ENCODE measurements around the gene AHNAK2. TPM values are rescaled to one million over a fixed set of nuclear protein-coding genes. Genes with fewer than 3 reads are reported as not detected.

AHNAK2 gene
- total and polyA plus RNA-seq, 2 of the 13 experiments (the other 11 are each of a cell fraction or from before 2014, with no cell fraction given) = 0.11 to 0.18 TPM

DNA sequence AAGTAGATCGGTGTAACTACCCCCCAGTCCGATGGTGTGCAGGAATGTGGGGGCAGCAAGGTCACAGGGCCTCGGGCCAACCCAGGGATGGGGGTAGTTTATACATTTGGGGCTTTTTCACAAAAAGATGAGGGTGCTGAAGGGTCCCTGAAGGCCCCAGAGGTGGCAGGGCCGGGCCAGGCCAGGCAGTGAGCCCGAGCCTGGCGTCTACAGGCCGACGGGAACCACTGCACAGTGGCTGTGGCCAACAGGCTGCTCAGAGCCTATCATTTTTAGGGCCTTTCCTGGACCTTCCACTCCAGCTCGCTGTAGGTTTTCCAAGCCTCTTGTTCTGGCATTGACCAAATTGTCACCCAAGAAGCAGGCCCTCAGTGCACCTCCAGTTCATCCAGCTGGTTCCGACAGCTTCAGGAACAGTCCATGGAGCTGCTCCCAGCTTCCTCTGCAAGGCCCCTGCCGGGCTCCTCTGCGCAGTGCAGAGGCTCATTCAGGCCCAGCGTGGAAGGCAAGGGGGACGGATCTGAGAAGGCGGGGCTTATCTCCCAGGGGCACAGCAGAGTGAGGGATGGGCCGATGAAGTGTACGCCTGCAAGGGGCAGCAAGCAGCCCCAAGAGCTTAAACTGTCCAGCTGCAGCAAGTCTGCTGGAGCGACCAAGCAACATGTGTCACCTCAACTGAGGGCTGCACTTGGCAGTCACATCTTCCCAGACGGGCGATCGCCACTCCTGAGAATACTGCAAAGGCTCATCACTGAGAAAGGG is 28.8 kb upstream of the AHNAK2 start:
- Histone ChIP-seq H3K36me3 (replicated peaks in 1 of 2; ENCODE audit: control insufficient read depth in 1 of 2, insufficient read depth in 2 of 2, low read length in 2 of 2) (peaks cover 13 to 28% of the 10 kb centered on the region in 2 experiments; a peak in 4 of 5 replicates), H3K27ac (ENCODE audit: extremely low read length, insufficient read depth, low read length) (no peak overlapping the region), H3K4me2 (ENCODE audit: low read depth, low read length) (no peak overlapping the region), H3K27me3 (ENCODE audit: control insufficient read depth in 1 of 2, insufficient read depth in 2 of 2, low read length in 2 of 2) (no peaks in the 10 kb centered on the region), H2AFZ (ENCODE audit: low read length) (no peak overlapping the region), H3K4me1 (ENCODE audit: insufficient read depth, low read length) (0 out of 2 replicates have a peak, but pooled peaks cover 7% of the 10 kb centered on the region), H4K20me1 (ENCODE audit: insufficient read depth, low read length) (0 out of 2 replicates have a peak, but pooled peaks cover 6% of the 10 kb centered on the region), H3K9me3 (ENCODE audit: low read length) (no peaks in the 10 kb centered on the region), H3K9ac (ENCODE audit: insufficient read depth, low read depth, low read length) (no peak overlapping the region), H3K79me2 (ENCODE audit: insufficient read depth, low read length) (peaks cover 5% of the 10 kb centered on the region), H3K4me3 (replicated peaks in 1 of 3; ENCODE audit: insufficient read depth in 1 of 3, low read depth in 2 of 3, low read length in 3 of 3) (no peak overlapping the region)
- ChIA-PET CTCF (ENCODE audit: low intra/inter-chr PET ratio, low total read pairs) (interaction anchor here (0.8 kb wide), 1 partner anchor 38 kb away, joined by 3 read pairs; no protein-coding TSS in a partner anchor), POLR2A (no interaction called here)
- FAIRE-seq (no peak), ATAC-seq (peak; percentile 16), DNase-seq (ENCODE audit: low spot score) (no peak)
- WGBS (ENCODE audit: low lambda C conversion rate) = 96% methylated on average over 14 of the region's 21 CpGs
- in situ Hi-C loops (cut with HindIII; ENCODE audit: extremely low pct_ligation_motif_present, low pct_unique_long_range_greater_than_20kb) = no loop called here
- intact Hi-C loops (cut with micrococcal nuclease; ENCODE audit: unreplicated experiment) = no loop called here
- no peak for TF ChIP-seq DR1 (CRISPR knock-in tag; IDR thresholded peaks at IDR 0.05)
- no peak for TF ChIP-seq EEA1 (CRISPR knock-in tag; IDR thresholded peaks at IDR 0.05; ENCODE audit: borderline replicate concordance)
- TF ChIP-seq ZFX (CRISPR knock-in tag; IDR thresholded peaks at IDR 0.05; ENCODE audit: low read depth) = 0 out of 2 replicates have a peak, but pooled peaks have one; percentile 16
- no peak for TF ChIP-seq BCL6 (CRISPR knock-in tag; IDR thresholded peaks at IDR 0.05)
- TF ChIP-seq ZFY (CRISPR knock-in tag; IDR thresholded peaks at IDR 0.05) = 0 out of 2 replicates have a peak, but pooled peaks have one; percentile 24
- no peak for TF ChIP-seq ZNF781 (CRISPR knock-in tag; IDR thresholded peaks at IDR 0.05; ENCODE audit: borderline replicate concordance, not compliant biosample characterization)
- no peak for TF ChIP-seq ZNF264 (CRISPR knock-in tag; IDR thresholded peaks at IDR 0.05)
- no peak for TF ChIP-seq KLF16 (CRISPR knock-in tag; IDR thresholded peaks at IDR 0.05)
- TF ChIP-seq AGO2 (optimal IDR thresholded peaks at IDR 0.05; ENCODE audit: low read depth, low read length) = peak; percentile 70
- TF ChIP-seq, protein P1, sequence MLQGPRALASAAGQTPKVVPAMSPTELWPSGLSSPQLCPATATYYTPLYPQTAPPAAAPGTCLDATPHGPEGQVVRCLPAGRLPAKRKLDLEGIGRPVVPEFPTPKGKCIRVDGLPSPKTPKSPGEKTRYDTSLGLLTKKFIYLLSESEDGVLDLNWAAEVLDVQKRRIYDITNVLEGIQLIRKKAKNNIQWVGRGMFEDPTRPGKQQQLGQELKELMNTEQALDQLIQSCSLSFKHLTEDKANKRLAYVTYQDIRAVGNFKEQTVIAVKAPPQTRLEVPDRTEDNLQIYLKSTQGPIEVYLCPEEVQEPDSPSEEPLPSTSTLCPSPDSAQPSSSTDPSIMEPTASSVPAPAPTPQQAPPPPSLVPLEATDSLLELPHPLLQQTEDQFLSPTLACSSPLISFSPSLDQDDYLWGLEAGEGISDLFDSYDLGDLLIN (CRISPR knock-in tag; IDR thresholded peaks at IDR 0.05; ENCODE audit: borderline replicate concordance) = no peak
- TF ChIP-seq TARDBP (CRISPR knock-in tag; IDR thresholded peaks at IDR 0.05) = no peak
- peak; percentile 9 for TF ChIP-seq POLR2G (IDR thresholded peaks at IDR 0.05; ENCODE audit: low read depth, low read length)
- no peak for TF ChIP-seq CBFB (CRISPR knock-in tag; IDR thresholded peaks at IDR 0.05)
- no peak for TF ChIP-seq ZNF816 (CRISPR knock-in tag; IDR thresholded peaks at IDR 0.05; ENCODE audit: borderline replicate concordance)
- no peak for TF ChIP-seq MIER3 (CRISPR knock-in tag; IDR thresholded peaks at IDR 0.05; ENCODE audit: borderline replicate concordance)
- TF ChIP-seq, protein P2, sequence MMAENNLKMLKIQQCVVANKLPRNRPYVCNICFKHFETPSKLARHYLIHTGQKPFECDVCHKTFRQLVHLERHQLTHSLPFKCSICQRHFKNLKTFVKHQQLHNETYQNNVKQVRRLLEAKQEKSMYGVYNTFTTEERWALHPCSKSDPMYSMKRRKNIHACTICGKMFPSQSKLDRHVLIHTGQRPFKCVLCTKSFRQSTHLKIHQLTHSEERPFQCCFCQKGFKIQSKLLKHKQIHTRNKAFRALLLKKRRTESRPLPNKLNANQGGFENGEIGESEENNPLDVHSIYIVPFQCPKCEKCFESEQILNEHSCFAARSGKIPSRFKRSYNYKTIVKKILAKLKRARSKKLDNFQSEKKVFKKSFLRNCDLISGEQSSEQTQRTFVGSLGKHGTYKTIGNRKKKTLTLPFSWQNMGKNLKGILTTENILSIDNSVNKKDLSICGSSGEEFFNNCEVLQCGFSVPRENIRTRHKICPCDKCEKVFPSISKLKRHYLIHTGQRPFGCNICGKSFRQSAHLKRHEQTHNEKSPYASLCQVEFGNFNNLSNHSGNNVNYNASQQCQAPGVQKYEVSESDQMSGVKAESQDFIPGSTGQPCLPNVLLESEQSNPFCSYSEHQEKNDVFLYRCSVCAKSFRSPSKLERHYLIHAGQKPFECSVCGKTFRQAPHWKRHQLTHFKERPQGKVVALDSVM (CRISPR knock-in tag; IDR thresholded peaks at IDR 0.05) = no peak
- no peak for TF ChIP-seq TCF12 (IDR thresholded peaks at IDR 0.05)
- no peak for TF ChIP-seq TCF12 (CRISPR knock-in tag; IDR thresholded peaks at IDR 0.05)
- TF ChIP-seq, protein P3, sequence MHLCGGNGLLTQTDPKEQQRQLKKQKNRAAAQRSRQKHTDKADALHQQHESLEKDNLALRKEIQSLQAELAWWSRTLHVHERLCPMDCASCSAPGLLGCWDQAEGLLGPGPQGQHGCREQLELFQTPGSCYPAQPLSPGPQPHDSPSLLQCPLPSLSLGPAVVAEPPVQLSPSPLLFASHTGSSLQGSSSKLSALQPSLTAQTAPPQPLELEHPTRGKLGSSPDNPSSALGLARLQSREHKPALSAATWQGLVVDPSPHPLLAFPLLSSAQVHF (CRISPR knock-in tag; IDR thresholded peaks at IDR 0.05) = no peak
- no peak for TF ChIP-seq ZNF256 (CRISPR knock-in tag; conservative IDR thresholded peaks at IDR 0.05)
- 0 out of 2 replicates have a peak, but pooled peaks have one; percentile 19 for TF ChIP-seq TMF1 (CRISPR knock-in tag; IDR thresholded peaks at IDR 0.05; ENCODE audit: low read depth)
- TF ChIP-seq RORA (CRISPR knock-in tag; IDR thresholded peaks at IDR 0.05) = no peak
- no TSS peak for BruUV-seq (replicated peaks)
